HG03097 (cell line): ENCODE data around the gene STK25.
"Not testable (repeated sequence)": the region's sequence is repeated elsewhere in the genome, so short reads cannot be mapped to it uniquely, and the experiment has no call there.

ENCODE experiments used
- ATAC-seq: cut with Tn5 transposase; IDR thresholded peaks from one replicate; pipeline ENCODE4 v1.9.1; 2021; ENCODE audit not compliant: unreplicated experiment, low FRiP score

STK25 gene

DNA sequence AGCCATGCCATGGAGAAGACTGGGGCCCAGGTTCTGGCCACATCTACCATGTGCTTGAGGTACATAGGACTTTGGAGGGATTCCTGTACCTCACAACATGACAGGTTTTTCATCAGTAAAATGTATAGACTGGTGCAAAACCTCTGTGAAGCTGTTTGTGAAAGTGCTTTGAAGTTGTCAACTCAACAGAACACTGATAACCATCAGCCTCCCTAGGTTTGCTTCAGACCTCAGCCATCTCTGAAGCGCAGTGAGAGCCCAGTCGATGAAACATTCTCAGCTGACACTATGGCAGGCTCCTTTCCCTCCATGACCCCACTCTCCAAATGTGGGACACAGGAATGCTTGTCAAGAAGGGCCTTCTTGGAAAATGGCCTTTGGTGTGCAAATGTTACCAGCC lies 38.6 kb downstream of the STK25 start:
- ATAC-seq: no peak

DNA sequence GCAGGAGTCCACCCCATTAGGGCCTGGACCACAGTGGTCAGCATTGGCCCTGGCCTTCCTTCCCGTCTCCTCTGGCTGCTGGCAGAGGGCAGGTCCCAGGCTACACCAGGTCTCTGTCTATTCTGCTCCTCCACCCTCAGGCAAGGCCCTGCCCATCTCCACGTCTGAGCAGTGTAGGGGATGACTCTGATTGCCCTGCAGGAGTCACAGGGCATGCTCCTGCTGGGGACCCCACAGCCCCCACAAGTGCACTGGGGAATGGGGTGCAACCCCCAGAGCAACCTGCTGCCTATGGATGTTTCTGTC lies 40.0 kb downstream of the STK25 start:
- ATAC-seq: no peak

DNA sequence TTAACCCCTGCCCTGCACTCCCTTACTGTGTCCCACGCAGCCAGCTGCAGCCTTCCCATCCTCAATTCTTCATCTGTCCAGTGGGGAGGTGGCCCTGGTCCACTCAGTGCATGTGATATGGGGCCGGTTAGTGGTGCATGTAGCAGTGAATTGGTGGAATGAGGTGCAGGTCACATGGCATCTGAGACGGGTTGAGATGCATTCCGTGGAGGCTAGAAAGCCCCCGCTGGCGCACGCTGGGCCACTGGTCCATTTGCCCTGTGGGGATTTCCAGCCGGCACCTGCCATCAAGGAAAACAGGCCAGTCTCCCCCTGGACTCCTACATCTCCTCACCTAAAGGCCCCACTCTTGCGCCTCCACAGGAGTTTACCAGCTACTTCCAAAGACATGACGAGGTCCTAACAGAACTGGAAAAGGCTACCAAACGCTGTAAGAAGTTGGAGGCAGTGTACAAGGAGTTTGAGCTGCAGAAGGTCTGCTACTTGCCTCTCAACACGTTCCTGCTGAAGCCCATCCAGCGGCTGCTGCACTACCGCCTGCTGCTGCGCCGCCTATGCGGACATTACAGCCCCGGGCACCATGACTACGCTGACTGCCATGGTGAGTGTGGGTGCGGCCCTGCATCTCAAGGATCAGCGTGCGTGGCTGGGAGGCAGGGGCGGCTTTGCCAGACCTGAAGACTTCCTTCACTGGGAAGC lies 40.5 kb downstream of the STK25 start:
- no peak for ATAC-seq

DNA sequence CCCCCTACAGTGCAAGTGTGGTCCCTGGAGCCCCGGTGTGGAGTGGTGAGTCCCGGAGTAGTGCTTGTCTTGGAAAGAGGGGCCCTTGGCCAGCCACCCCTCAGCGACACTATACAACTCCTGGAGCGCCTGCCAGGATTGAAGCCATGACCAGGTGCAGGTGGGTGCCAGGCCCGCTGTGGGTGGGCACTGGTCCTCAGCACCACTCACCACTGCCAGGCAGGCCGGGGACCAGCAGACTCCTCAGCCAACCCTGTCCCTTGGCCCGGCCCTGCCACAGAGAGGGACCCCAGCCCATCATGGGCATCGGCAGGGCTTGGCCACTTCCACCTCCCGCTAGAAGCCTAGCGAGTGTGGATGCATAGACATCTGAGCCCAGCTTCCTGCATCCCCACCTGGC lies 42.2 kb downstream of the STK25 start:
- ATAC-seq: no peak

DNA sequence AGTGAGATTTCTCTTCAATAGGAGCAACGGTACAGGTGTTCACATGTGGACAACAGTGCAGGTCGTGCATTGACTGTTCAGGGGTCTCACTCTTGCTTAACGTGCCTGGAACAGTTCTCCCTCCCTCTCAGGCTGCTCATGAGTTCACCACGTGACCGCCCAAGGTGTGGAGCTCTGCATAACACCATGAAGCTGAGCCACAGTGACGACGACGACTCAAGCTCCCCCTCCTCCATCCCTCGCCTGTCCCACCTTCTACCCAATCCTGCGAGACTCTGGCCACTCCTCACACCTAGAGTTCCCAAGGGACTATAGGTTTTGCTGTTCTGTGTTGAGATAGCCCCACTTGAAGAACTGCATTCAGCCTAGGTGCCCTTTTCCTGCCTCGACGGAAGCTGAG lies 42.8 kb downstream of the STK25 start:
- no peak for ATAC-seq

DNA sequence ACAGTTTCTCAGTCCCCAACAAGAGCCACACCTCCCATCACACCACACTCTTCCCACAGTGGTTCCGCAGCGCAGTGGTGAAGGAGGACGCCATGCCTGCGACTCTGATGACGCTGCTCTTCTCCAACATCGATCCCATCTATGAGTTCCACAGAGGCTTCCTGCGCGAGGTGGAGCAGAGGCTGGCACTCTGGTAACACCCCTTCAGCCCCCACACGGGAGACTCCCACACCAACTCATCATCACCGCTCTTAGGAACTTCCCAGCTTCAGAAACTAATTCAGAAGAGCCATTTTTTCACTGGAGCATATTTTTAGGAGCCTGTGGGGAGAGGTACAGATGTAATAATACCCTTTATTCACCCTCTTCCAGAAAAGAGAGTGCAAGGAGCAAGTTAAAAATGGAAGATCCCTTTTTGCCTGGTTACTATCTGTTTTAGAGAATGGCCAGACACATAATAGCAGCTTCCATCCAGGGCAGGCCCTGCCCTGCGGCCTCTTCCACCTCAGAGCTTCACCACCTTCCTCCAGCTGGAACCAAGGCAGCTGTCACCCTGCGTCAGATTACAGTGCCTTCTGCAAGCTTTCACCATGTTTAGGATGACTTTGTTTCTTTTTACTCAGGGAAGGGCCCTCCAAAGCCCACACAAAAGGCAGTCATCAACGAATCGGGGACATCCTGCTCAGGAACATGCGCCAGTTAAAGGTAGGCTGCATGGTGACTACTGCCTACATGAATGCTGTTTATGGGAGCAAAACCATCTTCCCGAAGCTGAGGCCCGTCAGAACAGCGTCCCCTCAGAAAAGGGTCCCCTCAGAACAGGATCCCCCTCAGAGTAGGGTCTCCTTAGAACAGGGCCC lies 44.9 kb downstream of the STK25 start:
- ATAC-seq: no peak

DNA sequence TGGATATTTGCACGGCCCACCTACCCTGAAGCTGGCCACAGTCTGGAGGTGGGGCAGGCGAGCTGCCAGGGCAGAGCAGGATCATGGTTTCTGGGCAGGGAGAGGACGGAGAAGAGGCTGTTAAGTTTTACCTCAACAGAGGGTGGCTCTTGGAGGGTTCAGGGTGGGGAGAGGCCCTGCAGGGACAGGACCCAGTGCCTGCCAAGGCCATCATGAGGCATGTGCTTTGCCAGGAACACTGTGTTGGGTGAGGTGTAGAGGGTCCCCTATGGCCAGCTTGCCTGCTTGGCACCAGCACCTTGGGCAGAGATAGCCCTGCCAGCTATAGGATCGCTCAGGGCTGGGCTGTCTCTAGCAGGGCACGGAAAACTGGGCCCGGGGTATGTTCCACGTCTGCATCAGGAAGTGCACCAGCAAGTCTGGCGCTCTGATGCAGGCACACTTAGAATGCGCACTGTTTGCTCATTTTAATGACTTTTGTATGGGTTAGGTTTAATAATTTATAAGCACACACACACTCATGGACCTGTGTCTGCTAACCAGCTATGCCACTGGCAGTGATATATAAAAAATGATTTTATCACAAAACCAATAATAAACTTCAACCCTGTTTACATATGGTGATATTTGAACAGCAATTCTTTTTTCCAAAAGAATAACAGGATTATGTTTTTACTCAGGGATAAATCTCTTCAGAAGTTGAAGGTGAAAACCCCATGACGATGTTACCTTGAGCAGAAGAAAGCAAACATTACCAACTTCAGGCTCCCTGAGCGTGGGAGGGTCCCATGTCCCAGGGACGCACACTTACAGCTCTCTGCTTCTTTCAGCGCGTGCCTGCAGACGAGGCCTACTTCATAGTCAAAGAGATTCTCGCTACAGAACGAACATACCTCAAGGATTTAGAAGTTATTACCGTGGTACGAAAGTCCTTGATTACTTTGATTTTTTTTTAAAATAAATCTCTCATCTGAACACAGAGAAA lies 46.4 kb downstream of the STK25 start:
- ATAC-seq: no peak

DNA sequence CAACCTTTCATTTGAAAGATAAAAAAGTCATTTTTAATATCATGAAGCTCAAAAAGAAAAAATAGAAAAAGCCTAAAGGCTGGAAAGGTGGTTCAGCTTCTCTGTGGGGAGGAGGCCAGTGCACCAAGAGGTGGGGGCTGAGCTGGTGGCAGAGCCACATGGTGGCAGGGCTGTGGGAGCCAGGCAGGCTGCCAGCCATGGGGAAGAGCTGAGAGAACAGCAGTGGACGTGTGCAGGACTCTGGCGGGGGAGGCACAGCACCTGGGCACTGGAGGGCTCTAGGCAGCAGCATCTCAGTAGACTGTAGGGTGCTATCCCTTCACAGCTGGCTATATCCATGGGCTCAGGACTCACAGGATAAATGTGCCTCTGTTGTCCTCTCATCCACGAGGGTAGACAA lies 47.8 kb downstream of the STK25 start:
- ATAC-seq: no peak

DNA sequence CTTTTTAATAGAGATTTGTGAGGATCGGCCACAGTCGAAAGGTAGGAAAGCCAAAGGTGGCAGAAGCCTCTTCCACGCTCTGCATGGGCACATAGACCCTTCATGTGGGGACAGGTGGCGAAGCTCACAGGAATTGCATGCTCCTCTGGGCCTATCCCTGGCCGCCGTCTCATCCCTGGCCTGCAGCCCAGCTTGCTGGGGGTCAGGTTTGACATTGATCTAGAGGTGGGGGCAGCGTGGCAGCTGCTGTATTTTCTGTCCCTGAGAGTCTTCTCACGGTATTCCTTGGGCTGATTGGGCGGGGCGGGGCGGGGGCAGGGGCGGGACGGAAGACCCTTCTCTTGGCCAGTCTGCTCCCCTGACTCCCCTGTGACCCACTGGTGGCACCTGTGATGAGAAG lies 48.9 kb downstream of the STK25 start:
- ATAC-seq: no peak

DNA sequence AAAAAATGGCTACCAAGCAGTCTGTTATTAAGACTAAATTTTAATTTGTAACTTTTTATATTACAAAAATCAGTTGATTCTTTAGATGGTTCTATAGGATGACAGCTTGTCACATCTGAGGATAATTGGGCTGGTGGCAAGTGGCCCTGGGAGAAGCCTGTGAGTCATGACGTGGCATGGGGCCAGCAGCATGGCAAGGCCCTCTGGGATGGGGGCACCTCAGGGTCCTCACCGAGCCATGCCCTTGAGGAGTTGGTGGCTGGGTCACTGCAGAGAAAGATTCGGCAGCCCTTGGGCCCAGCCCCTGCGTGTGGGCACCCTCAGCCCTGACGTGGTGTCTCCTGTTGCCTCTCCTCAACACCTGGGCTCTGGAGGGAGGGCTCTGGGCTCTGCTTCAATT lies 49.7 kb downstream of the STK25 start:
- no peak for ATAC-seq

DNA sequence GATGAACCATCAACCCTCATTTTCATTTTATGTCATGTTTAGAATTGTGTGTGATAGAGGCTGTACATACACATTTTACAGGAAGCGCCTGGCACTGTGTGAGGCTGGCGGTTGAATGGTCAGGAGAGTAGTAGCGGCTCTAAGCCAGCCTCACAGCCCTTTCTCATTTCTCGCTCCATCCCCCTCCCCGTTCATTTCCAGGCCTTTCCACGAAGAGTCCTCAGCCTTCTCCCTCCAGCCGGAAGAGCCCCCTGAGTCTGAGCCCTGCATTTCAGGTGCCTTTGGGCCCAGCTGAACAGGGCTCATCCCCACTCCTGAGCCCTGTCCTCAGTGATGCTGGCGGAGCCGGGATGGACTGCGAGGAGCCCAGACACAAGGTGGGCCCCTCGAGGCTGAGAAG lies 51.8 kb downstream of the STK25 start:
- ATAC-seq: no peak

DNA sequence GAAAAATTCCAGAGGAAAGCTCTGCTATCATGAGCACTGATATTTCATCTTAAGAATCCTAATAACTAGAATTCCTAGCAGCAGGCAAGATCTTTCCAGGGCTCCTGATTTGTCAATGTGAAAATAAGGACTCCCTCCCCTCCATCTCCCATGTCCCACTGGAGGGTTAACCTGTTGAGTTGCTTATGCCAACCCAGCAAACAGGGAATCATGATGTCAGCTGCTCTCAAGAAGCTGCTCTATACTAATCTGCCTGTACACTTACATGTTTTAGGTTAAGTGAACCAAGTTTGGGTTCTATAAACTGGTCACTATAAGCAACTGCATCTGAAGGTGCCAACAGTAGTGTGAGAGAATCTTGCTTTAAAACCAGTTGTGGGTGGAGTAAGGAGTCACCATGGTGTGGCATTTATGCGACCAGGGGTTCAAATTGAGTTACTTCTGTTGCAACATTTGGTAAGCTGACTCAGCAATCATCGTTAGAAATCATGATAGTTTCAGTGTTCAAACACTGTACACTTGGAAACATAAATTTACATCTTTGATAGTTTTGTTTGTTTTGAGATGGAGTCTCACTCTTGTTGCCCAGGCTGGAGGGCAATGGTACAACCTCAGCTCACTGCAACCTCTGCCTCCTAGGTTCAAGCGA lies 53.4 kb downstream of the STK25 start:
- ATAC-seq: no peak

DNA sequence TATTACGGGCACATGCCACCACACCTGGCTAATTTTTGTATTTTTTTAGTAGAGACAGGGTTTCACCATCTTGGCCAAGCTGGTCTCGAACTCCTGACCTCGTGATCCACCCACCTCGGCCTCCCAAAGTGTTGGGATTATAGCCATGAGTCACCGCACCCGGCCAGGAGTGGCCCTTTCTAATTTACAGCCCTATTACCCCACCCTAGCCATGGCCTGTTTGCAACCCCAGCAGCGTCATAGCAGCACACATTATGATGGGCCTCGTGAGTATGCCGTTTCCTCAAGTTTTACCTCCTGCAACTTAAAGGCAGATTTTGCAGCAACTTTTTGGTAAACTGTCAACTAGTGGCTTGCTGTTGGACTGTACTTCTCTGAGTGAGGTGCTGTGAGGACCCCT lies 54.5 kb downstream of the STK25 start:
- ATAC-seq: not testable (repeated sequence)

DNA sequence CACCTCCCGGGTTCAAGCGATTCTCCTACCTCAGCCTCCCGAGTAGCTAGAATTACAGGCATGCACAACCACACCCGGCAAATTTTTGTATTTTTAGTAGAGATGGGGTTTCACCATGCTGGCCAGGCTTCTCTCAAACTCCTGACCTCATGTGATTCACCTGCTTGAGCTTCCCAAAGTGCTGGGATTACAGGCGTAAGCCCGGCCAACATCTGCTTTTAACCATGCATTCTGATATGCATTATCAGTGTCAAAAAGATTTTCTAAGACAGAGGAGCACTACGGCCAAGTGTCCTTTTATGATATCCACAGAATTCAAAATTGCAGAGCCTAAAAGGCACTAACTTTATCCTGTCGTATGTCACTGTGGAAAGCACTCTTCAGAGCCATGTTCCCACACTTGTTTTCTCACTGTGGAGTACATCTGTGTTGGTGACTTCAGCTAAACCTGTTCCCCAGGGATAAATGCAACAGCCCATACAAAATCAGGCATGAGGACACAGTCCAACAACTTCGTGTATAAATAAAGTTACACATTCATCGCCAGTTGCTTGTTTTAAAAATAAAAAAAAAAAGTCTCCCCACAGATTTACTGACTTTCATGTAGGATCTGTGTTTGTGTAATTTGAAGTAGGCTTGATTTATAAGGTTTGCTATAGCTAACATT lies 56.4 kb downstream of the STK25 start:
- ATAC-seq: no peak

DNA sequence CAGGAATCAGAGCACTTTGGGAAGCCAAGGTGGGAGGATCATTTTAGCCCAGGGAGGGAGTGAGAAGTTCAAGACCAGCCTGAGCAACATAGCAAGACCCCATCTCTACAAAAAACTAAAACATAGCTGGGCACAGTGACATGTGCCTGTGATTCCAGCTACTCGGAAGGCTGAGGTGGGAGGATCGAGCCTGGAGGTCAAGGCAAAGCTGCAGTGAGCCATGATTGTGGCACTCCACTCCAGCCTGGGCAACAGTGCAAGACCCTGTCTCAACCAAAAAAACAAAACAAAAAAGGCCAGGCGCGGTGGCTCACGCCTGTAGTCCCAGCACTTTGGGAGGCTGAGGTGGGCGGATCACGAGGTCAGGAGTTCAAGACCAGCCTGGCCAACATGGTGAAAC lies 58.3 kb downstream of the STK25 start:
- ATAC-seq: not testable (repeated sequence)

DNA sequence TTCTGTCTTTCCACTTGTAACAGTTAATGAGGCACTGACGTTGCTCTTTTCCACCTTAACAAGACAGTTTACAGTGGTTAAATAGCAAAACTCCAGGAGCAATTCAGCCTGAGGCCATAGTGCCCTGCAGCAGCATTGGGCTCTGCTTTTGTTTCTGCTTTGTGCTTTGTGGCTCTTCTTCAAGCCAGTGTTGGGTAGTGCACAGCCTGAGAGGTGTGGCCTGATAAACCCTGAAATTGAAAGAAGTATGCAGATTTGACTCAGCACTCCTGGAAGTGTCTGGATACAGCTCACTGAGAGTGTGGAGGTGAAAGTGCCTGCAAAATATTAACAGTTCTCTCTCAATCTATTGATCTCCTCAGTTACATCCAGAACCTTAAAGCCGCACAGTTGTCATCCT lies 63.0 kb downstream of the STK25 start:
- no peak for ATAC-seq

DNA sequence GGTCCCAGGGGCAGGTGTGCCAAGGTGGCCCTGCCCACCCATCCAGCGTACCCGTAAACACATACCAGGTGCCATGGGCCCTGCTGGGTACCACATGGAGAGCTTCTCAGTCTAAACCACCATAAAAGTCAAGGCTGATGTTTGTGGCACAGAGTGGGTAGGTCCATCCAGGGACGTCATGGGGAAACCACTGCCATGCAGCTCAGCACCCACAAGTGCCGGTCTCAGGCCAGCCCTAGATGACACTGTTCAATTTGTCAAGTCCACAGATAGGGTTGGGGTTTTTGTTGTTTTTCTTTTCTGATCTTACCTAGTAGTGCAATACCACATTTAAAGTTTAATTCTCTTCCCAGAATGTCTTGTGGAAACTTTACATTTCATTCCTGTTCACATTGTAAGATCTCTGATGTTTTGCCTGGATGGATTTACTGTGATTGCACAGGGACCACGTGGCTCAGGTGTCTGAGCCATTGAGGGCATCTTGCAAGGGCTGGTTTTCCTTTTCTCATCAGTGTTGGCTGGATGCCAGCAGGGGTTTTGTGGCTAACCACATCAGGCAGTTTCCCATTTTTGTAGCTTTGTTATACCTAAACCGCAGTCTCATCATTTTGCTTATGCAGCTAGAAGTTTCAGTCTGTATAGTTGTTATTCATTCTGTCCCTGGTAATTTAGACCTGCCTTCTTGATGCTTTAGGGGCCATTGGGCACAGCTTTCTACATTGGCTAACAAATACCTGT lies 64.7 kb downstream of the STK25 start:
- no peak for ATAC-seq
